ENCODE results near the gene MALRD1. TPM values are rescaled to one million over a fixed set of nuclear protein-coding genes. Genes with fewer than 3 reads are reported as not detected.

Gene MALRD1
- total RNA-seq, 1 experiment from 2014 or later = 8.2 TPM

- no peak overlapping the region for H3K27ac Mint-ChIP-seq (ENCODE audit: unreplicated experiment)
- DNase-seq = no peak
- H3K27me3 Mint-ChIP-seq (ENCODE audit: insufficient read depth, unreplicated experiment) = no peaks in the 10 kb centered on the region
- CTCF ChIA-PET = no interaction called here
- Histone ChIP-seq H3K4me1 (no peaks in the 10 kb centered on the region), H3K9me3 (no peaks in the 10 kb centered on the region), H3K27me3 (replicated peaks; ENCODE audit: control insufficient read depth, insufficient read depth, low read length) (no peaks in the 10 kb centered on the region), H3K4me3 (ENCODE audit: low read depth, low read length) (no peak overlapping the region), H3K36me3 (ENCODE audit: control insufficient read depth, insufficient read depth, low read length) (no peaks in the 10 kb centered on the region)
- POLR2A ChIA-PET = no interaction called here
- no TSS peak for BruUV-seq (replicated peaks)
- H3K36me3 Mint-ChIP-seq (ENCODE audit: insufficient read depth, unreplicated experiment) = no peaks in the 10 kb centered on the region
- H3K4me1 Mint-ChIP-seq (ENCODE audit: low read depth, unreplicated experiment) = no peaks in the 10 kb centered on the region
- TF ChIP-seq CTCF (IDR thresholded peaks at IDR 0.05; ENCODE audit: insufficient read depth in 1 of 2, low read depth in 1 of 2, low read length in 1 of 2, severe bottlenecking in 1 of 2, unreplicated experiment in 1 of 2) = no peak
- H3K9me3 Mint-ChIP-seq (ENCODE audit: unreplicated experiment) = no peaks in the 10 kb centered on the region
- H3K4me3 Mint-ChIP-seq (ENCODE audit: unreplicated experiment) = no peak overlapping the region
- intact Hi-C loops (cut with micrococcal nuclease; ENCODE audit: unreplicated experiment) = no loop called here
These were observed 492.7 kb downstream of the MALRD1 start for GRCh38 chr10:19541299-19541698.

GRCh38 chr10:19546224-19546623 lies 497.6 kb downstream of the MALRD1 start:
- Mint-ChIP-seq H3K27ac (ENCODE audit: unreplicated experiment) (no peak overlapping the region), H3K4me3 (ENCODE audit: unreplicated experiment) (no peak overlapping the region), H3K27me3 (ENCODE audit: insufficient read depth, unreplicated experiment) (peaks cover 3% of the 10 kb centered on the region), H3K4me1 (ENCODE audit: low read depth, unreplicated experiment) (no peaks in the 10 kb centered on the region), H3K36me3 (ENCODE audit: insufficient read depth, unreplicated experiment) (no peaks in the 10 kb centered on the region), H3K9me3 (ENCODE audit: unreplicated experiment) (no peaks in the 10 kb centered on the region)
- H3K36me3 ChIP-seq (ENCODE audit: control insufficient read depth, insufficient read depth, low read length) = no peaks in the 10 kb centered on the region
- intact Hi-C loops (cut with micrococcal nuclease; ENCODE audit: unreplicated experiment) = no loop called here
- no peaks in the 10 kb centered on the region for H3K4me1 ChIP-seq
- H3K27me3 ChIP-seq (replicated peaks; ENCODE audit: control insufficient read depth, insufficient read depth, low read length) = no peaks in the 10 kb centered on the region
- POLR2A ChIA-PET = no interaction called here
- H3K4me3 ChIP-seq (ENCODE audit: low read depth, low read length) = no peak overlapping the region
- DNase-seq = no peak
- BruUV-seq (replicated peaks) = no TSS peak
- TF ChIP-seq CTCF (IDR thresholded peaks at IDR 0.05; ENCODE audit: insufficient read depth in 1 of 2, low read depth in 1 of 2, low read length in 1 of 2, severe bottlenecking in 1 of 2, unreplicated experiment in 1 of 2) = no peak
- H3K9me3 ChIP-seq = no peaks in the 10 kb centered on the region
- CTCF ChIA-PET = no interaction called here

GRCh38 chr10:19549503-19549902 lies 500.9 kb downstream of the MALRD1 start:
- H3K4me1 Mint-ChIP-seq (ENCODE audit: low read depth, unreplicated experiment) = no peaks in the 10 kb centered on the region
- no peaks in the 10 kb centered on the region for H3K4me1 ChIP-seq
- H3K36me3 ChIP-seq (ENCODE audit: control insufficient read depth, insufficient read depth, low read length) = no peaks in the 10 kb centered on the region
- H3K36me3 Mint-ChIP-seq (ENCODE audit: insufficient read depth, unreplicated experiment) = no peaks in the 10 kb centered on the region
- CTCF ChIA-PET = no interaction called here
- H3K27me3 ChIP-seq (replicated peaks; ENCODE audit: control insufficient read depth, insufficient read depth, low read length) = no peaks in the 10 kb centered on the region
- no peak for DNase-seq
- no peak overlapping the region for H3K4me3 ChIP-seq (ENCODE audit: low read depth, low read length)
- H3K27me3 Mint-ChIP-seq (ENCODE audit: insufficient read depth, unreplicated experiment) = peaks cover 3% of the 10 kb centered on the region
- H3K27ac Mint-ChIP-seq (ENCODE audit: unreplicated experiment) = no peak overlapping the region
- POLR2A ChIA-PET = no interaction called here
- H3K4me3 Mint-ChIP-seq (ENCODE audit: unreplicated experiment) = no peak overlapping the region
- H3K9me3 ChIP-seq = no peaks in the 10 kb centered on the region
- intact Hi-C loops (cut with micrococcal nuclease; ENCODE audit: unreplicated experiment) = no loop called here
- no peaks in the 10 kb centered on the region for H3K9me3 Mint-ChIP-seq (ENCODE audit: unreplicated experiment)
- no peak for TF ChIP-seq CTCF (IDR thresholded peaks at IDR 0.05; ENCODE audit: insufficient read depth in 1 of 2, low read depth in 1 of 2, low read length in 1 of 2, severe bottlenecking in 1 of 2, unreplicated experiment in 1 of 2)
- BruUV-seq (replicated peaks) = no TSS peak
